ENCODE data around the gene SULF2. TPM values are rescaled to one million over a fixed set of nuclear protein-coding genes. Genes with fewer than 3 reads are reported as not detected.
A peak's percentile ranks its signal among the peaks of the same experiment; 100 is the strongest.

The SULF2 gene
- total RNA-seq, 2 donors from 2014 or later = 75.7 to 146 TPM

GRCh38 chr20:47694021-47694818 is 91.1 kb downstream of the SULF2 start:
- 96 to 98% methylated on average over 16 to 21 of the region's 21 CpGs for WGBS, 2 experiments (ENCODE audit: insufficient coverage in 1 of 2, insufficient read length in 1 of 2)
- H3K9me3 ChIP-seq (ENCODE audit: control insufficient read depth, low read length) = peaks cover 19% of the 10 kb centered on the region
- Mint-ChIP-seq H3K27ac (no peak overlapping the region), H3K4me1 (peaks cover 13% of the 10 kb centered on the region), H3K9me3 (no peaks in the 10 kb centered on the region), H3K36me3 (ENCODE audit: low read depth) (peaks cover 35% of the 10 kb centered on the region), H3K27me3 (ENCODE audit: insufficient read depth) (no peaks in the 10 kb centered on the region), H3K4me3 (no peak overlapping the region)
- H3K4me3 ChIP-seq (ENCODE audit: low read length) = no peak overlapping the region
- DNase-seq = no peak
- TF ChIP-seq CTCF (conservative IDR thresholded peaks at IDR 0.05) = no peak
- no peaks in the 10 kb centered on the region for H3K27me3 ChIP-seq (ENCODE audit: control insufficient read depth, insufficient read depth, low read length, poor library complexity, severe bottlenecking)
- no peak overlapping the region for H3K9ac ChIP-seq (ENCODE audit: extremely low read depth, low read length, poor library complexity, severe bottlenecking)
- no peak overlapping the region for H3K27ac ChIP-seq (ENCODE audit: low read depth, low read length)
- H3K36me3 ChIP-seq (ENCODE audit: control insufficient read depth, insufficient read depth, low read length) = peaks cover 69% of the 10 kb centered on the region
- no peaks in the 10 kb centered on the region for H3K4me1 ChIP-seq (ENCODE audit: control insufficient read depth, insufficient read depth, low read length)

- Histone ChIP-seq H3K4me1 (ENCODE audit: control insufficient read depth, insufficient read depth, low read length) (no peaks in the 10 kb centered on the region), H3K4me3 (ENCODE audit: low read length) (no peak overlapping the region), H3K9me3 (ENCODE audit: control insufficient read depth, low read length) (peaks cover 19% of the 10 kb centered on the region), H3K27me3 (ENCODE audit: control insufficient read depth, insufficient read depth, low read length, poor library complexity, severe bottlenecking) (no peaks in the 10 kb centered on the region), H3K9ac (ENCODE audit: extremely low read depth, low read length, poor library complexity, severe bottlenecking) (no peak overlapping the region), H3K27ac (ENCODE audit: low read depth, low read length) (no peak overlapping the region), H3K36me3 (ENCODE audit: control insufficient read depth, insufficient read depth, low read length) (peaks cover 66% of the 10 kb centered on the region)
- no peaks in the 10 kb centered on the region for H3K27me3 Mint-ChIP-seq (ENCODE audit: insufficient read depth)
- H3K4me1 Mint-ChIP-seq = peaks cover 13% of the 10 kb centered on the region
- peaks cover 29% of the 10 kb centered on the region for H3K36me3 Mint-ChIP-seq (ENCODE audit: low read depth)
- DNase-seq = no peak
- H3K9me3 Mint-ChIP-seq = no peaks in the 10 kb centered on the region
- H3K27ac Mint-ChIP-seq = no peak overlapping the region
- no peak for TF ChIP-seq CTCF (conservative IDR thresholded peaks at IDR 0.05)
- no peak overlapping the region for H3K4me3 Mint-ChIP-seq
These were observed 93.7 kb downstream of the SULF2 start for GRCh38 chr20:47691625-47692024.

GRCh38 chr20:47689731-47690130 is 95.5 kb downstream of the SULF2 start:
- WGBS, 2 experiments (ENCODE audit: insufficient coverage in 1 of 2, insufficient read length in 1 of 2) = 97 to 100% methylated on average over 1 of the region's 1 CpG
- H3K9ac ChIP-seq (ENCODE audit: extremely low read depth, low read length, poor library complexity, severe bottlenecking) = no peak overlapping the region
- peak overlapping the region; percentile 70 for H3K27ac Mint-ChIP-seq

More at GRCh38 chr20:47689731-47690130, 95.5 kb downstream of the SULF2 start:
- TF ChIP-seq CTCF (conservative IDR thresholded peaks at IDR 0.05) = no peak
- H3K9me3 ChIP-seq (ENCODE audit: control insufficient read depth, low read length) = peaks cover 19% of the 10 kb centered on the region
- H3K4me3 ChIP-seq (ENCODE audit: low read length) = no peak overlapping the region
- no peak overlapping the region for H3K4me3 Mint-ChIP-seq
- no peaks in the 10 kb centered on the region for H3K4me1 ChIP-seq (ENCODE audit: control insufficient read depth, insufficient read depth, low read length)
- no peaks in the 10 kb centered on the region for H3K27me3 ChIP-seq (ENCODE audit: control insufficient read depth, insufficient read depth, low read length, poor library complexity, severe bottlenecking)
- no peak for DNase-seq
- H3K4me1 Mint-ChIP-seq = peaks cover 13% of the 10 kb centered on the region
- no peaks in the 10 kb centered on the region for H3K27me3 Mint-ChIP-seq (ENCODE audit: insufficient read depth)
- H3K36me3 ChIP-seq (ENCODE audit: control insufficient read depth, insufficient read depth, low read length) = peaks cover 69% of the 10 kb centered on the region
- no peaks in the 10 kb centered on the region for H3K9me3 Mint-ChIP-seq
- peaks cover 32% of the 10 kb centered on the region for H3K36me3 Mint-ChIP-seq (ENCODE audit: low read depth)
- no peak overlapping the region for H3K27ac ChIP-seq (ENCODE audit: low read depth, low read length)

All from endodermal cell (in vitro differentiated cells).